A673 (cell line): ENCODE data around the gene CCDC136.

Experiments
- EZH2 ChIP-seq: fragments of 200-600 bp; sonication (generic); IDR thresholded peaks from 2 replicates; pipeline ENCODE4 v1.6.1; 2017; ENCODE audit warnings: borderline replicate concordance, low read depth, mild to moderate bottlenecking, mixed read lengths, antibody characterized with exemption, low read length; ENCODE audit not compliant: poor library complexity, severe bottlenecking
- TF ChIP-seq, protein P1 (sequence below): fragments of 300-800, 200-600 bp; sonication (generic); conservative IDR thresholded peaks from 2 replicates; pipeline ENCODE4 v1.5.1; 2017; ENCODE audit warnings: low read depth, mild to moderate bottlenecking, antibody characterized with exemption, low read length, moderate library complexity, mixed read lengths

GRCh38 chr7:128826512-128826911 is 34.7 kb downstream of the CCDC136 start:
- no peak for TF ChIP-seq EZH2
- TF ChIP-seq, protein P1, sequence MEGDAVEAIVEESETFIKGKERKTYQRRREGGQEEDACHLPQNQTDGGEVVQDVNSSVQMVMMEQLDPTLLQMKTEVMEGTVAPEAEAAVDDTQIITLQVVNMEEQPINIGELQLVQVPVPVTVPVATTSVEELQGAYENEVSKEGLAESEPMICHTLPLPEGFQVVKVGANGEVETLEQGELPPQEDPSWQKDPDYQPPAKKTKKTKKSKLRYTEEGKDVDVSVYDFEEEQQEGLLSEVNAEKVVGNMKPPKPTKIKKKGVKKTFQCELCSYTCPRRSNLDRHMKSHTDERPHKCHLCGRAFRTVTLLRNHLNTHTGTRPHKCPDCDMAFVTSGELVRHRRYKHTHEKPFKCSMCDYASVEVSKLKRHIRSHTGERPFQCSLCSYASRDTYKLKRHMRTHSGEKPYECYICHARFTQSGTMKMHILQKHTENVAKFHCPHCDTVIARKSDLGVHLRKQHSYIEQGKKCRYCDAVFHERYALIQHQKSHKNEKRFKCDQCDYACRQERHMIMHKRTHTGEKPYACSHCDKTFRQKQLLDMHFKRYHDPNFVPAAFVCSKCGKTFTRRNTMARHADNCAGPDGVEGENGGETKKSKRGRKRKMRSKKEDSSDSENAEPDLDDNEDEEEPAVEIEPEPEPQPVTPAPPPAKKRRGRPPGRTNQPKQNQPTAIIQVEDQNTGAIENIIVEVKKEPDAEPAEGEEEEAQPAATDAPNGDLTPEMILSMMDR, result no peak
